ENCODE measurements around the gene G0S2. TPM values are rescaled to one million over a fixed set of nuclear protein-coding genes. Genes with fewer than 3 reads are reported as not detected.

Gene G0S2
- total and polyA plus RNA-seq, 4 donors, result 44.6 to 696 (median 63.9) TPM

- no peak for TF ChIP-seq CTCF (IDR thresholded peaks at IDR 0.05; ENCODE audit: control extremely low read depth, extremely low read depth)
- H3K4me3 ChIP-seq, result no peak overlapping the region
- peaks cover 4 to 31% (median 14%) of the 10 kb centered on the region in 5 donors for H3K4me1 ChIP-seq (ENCODE audit: control insufficient read depth in 5 of 5, insufficient read depth in 5 of 5, low read length in 5 of 5)
- no peak overlapping the region for H3K27ac ChIP-seq (ENCODE audit: low read depth in 1 of 2, low read length in 1 of 2)
- DNase-seq (no peak), ATAC-seq (ENCODE audit: insufficient read depth, low FRiP score) (no peak)
- no peaks in the 10 kb centered on the region for H3K9me3 ChIP-seq (ENCODE audit: control insufficient read depth in 4 of 4, insufficient read depth in 3 of 4, low read length in 3 of 4)
- H3K9ac ChIP-seq (ENCODE audit: insufficient read depth in 1 of 2, low read length in 2 of 2), result no peak overlapping the region
- no peaks in the 10 kb centered on the region for H3K36me3 ChIP-seq (ENCODE audit: control insufficient read depth in 4 of 4, insufficient read depth in 4 of 4, low read length in 4 of 4)
- no peaks in the 10 kb centered on the region for H3K27me3 ChIP-seq (ENCODE audit: control insufficient read depth in 3 of 3, insufficient read depth in 3 of 3, low read length in 2 of 3)
- 43 to 50% methylated on average over 4 of the region's 4 CpGs for WGBS, 2 donors
Observed at GRCh38 chr1:209685821-209686220, 10.6 kb downstream of the G0S2 start.

GRCh38 chr1:209686322-209686721 is 11.1 kb downstream of the G0S2 start:
- peak in 2 of 3 donors; percentile 55 to 68 for DNase-seq
- Histone ChIP-seq H3K9me3 (ENCODE audit: control insufficient read depth in 4 of 4, insufficient read depth in 3 of 4, low read length in 3 of 4) (no peaks in the 10 kb centered on the region), H3K4me1 (ENCODE audit: control insufficient read depth in 5 of 5, insufficient read depth in 5 of 5, low read length in 5 of 5) (peaks cover 4 to 31% (median 18%) of the 10 kb centered on the region in 5 donors), H3K4me3 (no peak overlapping the region), H3K9ac (ENCODE audit: insufficient read depth in 1 of 2, low read length in 2 of 2) (no peak overlapping the region), H3K27me3 (ENCODE audit: control insufficient read depth in 3 of 3, insufficient read depth in 3 of 3, low read length in 2 of 3) (no peaks in the 10 kb centered on the region), H3K36me3 (ENCODE audit: control insufficient read depth in 4 of 4, insufficient read depth in 4 of 4, low read length in 4 of 4) (no peaks in the 10 kb centered on the region), H3K27ac (ENCODE audit: low read depth in 1 of 2, low read length in 1 of 2) (no peak overlapping the region)
- 72 to 84% methylated on average over 4 of the region's 4 CpGs for WGBS, 2 donors
- no peak for ATAC-seq (ENCODE audit: insufficient read depth, low FRiP score)
- TF ChIP-seq CTCF (IDR thresholded peaks at IDR 0.05; ENCODE audit: control extremely low read depth, extremely low read depth), result no peak

GRCh38 chr1:209688746-209689234 is 13.6 kb downstream of the G0S2 start:
- Histone ChIP-seq H3K9me3 (ENCODE audit: control insufficient read depth in 4 of 4, insufficient read depth in 3 of 4, low read length in 3 of 4) (no peaks in the 10 kb centered on the region), H3K4me3 (no peak overlapping the region), H3K27me3 (ENCODE audit: control insufficient read depth in 3 of 3, insufficient read depth in 3 of 3, low read length in 2 of 3) (no peaks in the 10 kb centered on the region), H3K36me3 (ENCODE audit: control insufficient read depth in 4 of 4, insufficient read depth in 4 of 4, low read length in 4 of 4) (no peaks in the 10 kb centered on the region), H3K4me1 (ENCODE audit: control insufficient read depth in 5 of 5, insufficient read depth in 5 of 5, low read length in 5 of 5) (peaks cover 4 to 38% (median 21%) of the 10 kb centered on the region in 5 donors), H3K9ac (ENCODE audit: insufficient read depth in 1 of 2, low read length in 2 of 2) (no peak overlapping the region), H3K27ac (ENCODE audit: low read depth in 1 of 2, low read length in 1 of 2) (peak overlapping the region in 1 of 2 donors; percentile 67)
- TF ChIP-seq CTCF (IDR thresholded peaks at IDR 0.05; ENCODE audit: control extremely low read depth, extremely low read depth), result no peak
- DNase-seq (peak in 2 of 3 donors; percentile 68 to 75), ATAC-seq (ENCODE audit: insufficient read depth, low FRiP score) (no peak)
- 63 to 88% methylated on average over 1 of the region's 1 CpG for WGBS, 2 donors

- Histone ChIP-seq H3K27me3 (ENCODE audit: control insufficient read depth in 3 of 3, insufficient read depth in 3 of 3, low read length in 2 of 3) (peaks cover 0 to 4% (median 0%) of the 10 kb centered on the region in 3 donors), H3K9me3 (ENCODE audit: control insufficient read depth in 4 of 4, insufficient read depth in 3 of 4, low read length in 3 of 4) (no peaks in the 10 kb centered on the region), H3K4me1 (ENCODE audit: control insufficient read depth in 5 of 5, insufficient read depth in 5 of 5, low read length in 5 of 5) (peaks cover 4 to 38% (median 21%) of the 10 kb centered on the region in 5 donors), H3K9ac (ENCODE audit: insufficient read depth in 1 of 2, low read length in 2 of 2) (no peak overlapping the region), H3K4me3 (no peak overlapping the region), H3K36me3 (ENCODE audit: control insufficient read depth in 4 of 4, insufficient read depth in 4 of 4, low read length in 4 of 4) (no peaks in the 10 kb centered on the region), H3K27ac (ENCODE audit: low read depth in 1 of 2, low read length in 1 of 2) (peak overlapping the region in 1 of 2 donors; percentile 67)
- WGBS, 2 donors, result 60 to 64% methylated on average over 4 of the region's 4 CpGs
- no peak for TF ChIP-seq CTCF (IDR thresholded peaks at IDR 0.05; ENCODE audit: control extremely low read depth, extremely low read depth)
- no peak for ATAC-seq (ENCODE audit: insufficient read depth, low FRiP score)
- peak in 1 of 3 donors; percentile 12 for DNase-seq
Observed at GRCh38 chr1:209689477-209689876, 14.3 kb downstream of the G0S2 start.
